CD4-positive, alpha-beta T cell treated with Interferon gamma for 1 hour (primary cell): ENCODE measurements around the gene HADHB.
"Not testable (repeated sequence)": the region's sequence is repeated elsewhere in the genome, so short reads cannot be mapped to it uniquely, and the experiment has no call there.

Source experiments
- DNase-seq: peaks from one replicate; pipeline ENCODE4 v3.0.0-alpha.2; 2020

The HADHB gene

DNA sequence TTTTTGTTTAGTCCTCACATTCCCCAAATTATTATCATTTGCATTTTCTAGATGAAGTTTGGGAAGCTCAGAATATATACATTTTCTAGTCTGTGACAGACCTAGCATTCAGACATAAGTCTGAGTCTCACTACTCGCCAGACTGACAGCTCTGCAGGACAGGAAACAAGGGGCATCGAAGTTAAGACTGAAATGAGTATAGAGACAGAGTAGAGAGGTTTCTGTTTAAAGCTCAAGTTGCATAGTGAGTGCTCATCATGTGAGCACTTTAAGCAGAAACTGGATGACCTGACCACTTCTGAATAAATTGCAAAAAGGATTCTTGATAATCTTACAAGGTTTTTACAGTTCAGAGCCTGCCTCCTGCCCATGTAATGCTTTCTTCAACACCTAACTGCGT lies 1.1 kb downstream of the HADHB start:
- no peak for DNase-seq

DNA sequence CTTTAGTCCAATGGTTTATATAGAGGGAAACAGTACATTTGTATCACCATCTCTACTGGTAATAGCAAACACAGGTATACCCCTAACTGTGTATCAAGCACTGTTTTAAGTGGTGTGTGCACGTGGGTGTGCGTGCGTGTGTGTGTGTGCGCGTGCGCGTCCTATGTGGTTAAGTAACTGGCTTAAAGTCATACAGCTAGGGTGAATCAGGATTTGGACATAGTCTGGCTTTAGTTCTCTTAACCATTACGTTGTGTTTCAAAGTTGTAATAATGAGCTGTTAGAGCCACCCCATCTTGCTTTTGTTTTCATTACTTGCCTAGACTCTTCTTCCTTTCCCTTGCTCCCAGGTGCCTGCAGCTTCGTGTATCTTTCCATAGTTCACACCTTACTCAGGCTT lies 2.1 kb downstream of the HADHB start:
- no peak for DNase-seq

DNA sequence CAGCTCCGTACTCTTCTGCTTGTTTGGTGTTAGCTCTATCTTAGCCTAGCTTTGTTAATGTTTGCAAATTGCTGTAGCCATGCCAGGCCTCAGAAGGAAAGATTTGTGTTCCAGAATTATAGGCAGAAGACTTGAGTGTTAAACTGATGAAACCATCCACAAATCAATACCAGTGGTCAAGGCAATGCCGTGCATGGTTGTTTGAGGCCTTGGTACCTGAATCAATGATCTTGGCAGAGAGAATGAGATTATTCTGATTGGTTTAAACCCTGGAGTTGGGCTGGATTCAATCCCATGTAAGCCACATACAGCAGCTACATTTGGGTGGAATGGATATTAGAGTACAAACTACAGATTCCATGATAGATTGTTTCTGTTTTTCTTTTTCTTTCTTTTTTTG lies 4.9 kb downstream of the HADHB start:
- DNase-seq = no peak

DNA sequence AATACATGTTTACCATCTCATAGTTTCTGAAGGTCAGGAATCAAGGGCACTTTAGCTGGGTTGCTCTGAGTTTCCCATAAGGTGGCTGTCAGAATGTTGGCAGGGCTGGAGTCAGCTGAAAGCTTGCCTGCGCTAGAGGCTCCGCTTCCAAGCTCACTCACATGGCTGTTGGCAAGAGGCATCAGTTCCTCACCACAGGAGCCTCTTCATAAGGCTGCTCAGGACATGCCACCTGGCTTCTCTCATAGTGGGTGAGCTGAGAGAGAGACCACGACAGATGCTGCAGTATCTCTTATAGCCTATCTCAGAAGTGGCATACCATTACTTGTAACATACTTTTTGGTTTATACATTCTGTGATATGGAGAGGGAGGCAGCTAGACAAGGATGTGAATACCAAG lies 7.2 kb downstream of the HADHB start:
- DNase-seq = no peak

DNA sequence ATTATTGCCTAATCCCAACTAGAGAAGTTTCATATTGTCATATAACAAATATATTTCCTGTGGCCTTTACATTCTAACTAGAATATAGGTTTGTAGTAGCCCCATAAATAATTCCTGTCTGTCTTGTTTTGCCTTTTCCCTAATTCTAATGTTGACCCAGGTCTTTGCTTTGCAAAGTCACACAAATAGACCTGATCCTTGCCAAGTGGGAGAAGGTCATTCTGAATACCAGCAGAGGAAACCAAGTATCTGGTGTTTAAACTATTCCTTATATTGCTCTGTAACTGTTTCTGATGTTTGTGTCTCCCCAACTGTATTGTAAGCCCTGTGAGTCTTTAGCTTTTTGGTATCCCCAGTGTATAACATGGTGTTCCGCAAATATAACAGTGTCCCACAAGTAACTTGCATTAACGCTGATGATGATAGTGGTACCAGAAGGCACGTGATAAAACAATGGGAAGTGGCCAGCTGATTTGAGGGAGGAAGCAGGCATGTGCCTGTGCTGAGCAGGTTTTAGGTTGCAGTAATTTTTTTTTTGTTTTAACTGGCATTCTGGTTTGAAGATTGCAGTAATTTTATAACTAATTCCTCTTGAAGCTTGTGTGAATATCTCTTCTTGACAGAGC lies 11.1 kb downstream of the HADHB start:
- DNase-seq = no peak

DNA sequence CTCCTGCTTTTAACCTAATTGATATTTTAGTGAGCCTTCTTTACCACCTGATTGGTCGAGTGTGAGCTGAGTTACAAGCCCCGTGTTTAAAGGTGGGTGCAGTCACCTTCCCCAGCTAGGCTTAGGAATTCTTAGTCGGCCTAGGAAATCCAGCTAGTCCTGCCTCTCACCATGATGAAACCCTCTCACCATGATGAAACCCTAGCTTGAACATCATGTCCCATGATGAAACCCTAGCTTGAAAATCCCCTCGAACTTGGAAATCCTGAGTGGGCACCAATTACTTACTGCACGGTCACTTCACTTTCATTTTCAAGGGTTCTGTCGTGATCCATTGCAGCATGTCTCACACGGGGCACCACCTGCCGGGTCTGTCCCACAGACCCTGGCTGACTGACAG lies 14.1 kb downstream of the HADHB start:
- not testable (repeated sequence) for DNase-seq

DNA sequence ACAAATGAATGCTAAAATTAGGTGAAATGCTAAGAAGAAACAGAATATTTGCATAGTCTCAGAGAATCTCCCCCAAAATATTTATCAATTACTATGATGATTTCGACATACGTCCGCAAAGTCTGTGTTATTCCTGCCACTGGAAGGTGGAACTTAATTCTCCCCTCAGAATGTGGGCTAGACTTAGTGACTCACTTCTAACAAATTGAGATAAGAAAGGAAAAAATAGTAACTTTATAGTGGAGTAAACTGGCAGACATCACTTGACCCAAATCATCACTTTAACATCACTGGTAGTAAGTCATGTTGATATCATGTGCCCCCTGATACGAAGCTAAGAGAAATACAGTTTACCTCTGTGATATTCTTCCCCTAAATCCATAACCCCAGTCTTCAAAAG lies 23.5 kb downstream of the HADHB start:
- DNase-seq = no peak

DNA sequence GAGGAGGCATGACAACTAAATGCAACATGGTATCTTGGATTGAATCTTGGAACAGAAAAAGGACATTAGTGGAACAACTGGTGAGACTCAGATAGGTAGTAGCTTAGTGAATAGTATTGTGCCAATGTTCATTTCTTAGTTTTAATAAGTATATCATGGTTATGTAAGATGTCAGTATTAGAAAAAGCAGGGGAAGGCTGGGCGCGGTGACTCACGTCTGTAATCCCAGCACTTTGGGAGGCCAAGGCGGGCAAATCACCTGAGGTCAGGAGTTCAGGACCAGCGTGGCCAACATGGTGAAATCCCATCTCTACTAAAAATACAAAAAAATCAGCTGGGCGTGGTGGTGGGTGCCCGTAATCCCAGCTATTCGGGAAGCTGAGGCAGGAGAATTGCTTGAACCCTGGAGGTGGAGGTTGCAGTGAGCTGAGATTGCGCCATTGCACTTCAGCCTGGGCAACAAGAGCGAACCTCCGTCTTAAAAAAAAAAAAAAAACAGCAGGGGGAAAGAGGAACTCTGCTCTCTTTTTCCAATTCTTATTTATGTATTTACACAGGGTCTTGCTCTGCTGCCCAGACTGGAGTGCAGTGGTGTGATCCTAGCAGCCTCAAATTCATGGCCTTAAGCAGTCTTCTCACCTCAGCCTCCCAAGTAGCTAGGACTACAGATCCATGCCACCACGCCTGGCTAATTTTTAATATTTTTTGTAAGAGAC lies 24.1 kb downstream of the HADHB start:
- DNase-seq = not testable (repeated sequence)

DNA sequence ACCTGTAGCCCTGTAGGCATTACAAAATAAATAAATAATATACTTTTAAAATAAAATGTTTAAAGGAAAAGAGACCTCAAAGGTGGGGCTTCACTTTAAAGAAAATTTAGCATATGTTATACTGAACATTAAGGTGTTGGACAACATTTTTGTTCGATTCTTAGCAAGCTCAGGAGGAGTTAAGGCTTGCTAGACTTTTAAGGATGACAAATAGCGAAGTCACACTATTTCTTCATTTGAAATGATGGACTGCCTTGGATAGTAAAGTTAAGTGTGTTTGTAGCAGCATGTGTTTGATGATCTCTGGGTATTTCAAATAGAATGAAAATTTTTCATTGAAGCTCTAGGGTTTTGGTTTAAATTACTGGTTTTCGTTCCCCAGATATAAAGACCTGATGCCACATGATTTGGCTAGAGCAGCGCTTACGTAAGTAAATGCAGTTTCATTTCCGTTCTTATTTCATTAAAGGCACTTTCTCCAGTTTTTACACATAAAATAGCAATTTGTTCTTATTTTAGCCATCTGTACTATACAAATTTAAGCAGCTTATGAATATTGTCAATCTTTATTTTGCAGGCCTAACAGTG lies 24.9 kb downstream of the HADHB start:
- DNase-seq = no peak

DNA sequence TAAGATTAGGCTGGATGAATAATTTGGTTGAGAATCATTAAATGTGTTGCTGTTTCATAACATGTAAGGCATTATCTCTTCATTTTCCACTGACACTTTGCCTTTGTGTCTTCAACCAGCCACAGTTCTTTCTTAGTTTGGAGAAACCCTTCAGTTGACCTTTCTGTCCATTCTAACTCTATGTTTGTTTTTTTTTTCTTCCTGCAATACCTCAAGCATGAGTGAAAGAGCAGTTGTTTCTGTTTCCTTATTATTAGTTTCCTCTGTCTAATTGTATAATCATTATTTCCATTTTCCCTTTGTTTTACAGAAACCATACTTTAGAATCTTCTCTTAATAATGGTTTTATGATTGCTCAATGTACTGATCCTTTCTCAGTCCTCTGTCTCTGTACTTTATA lies 25.6 kb downstream of the HADHB start:
- no peak for DNase-seq

DNA sequence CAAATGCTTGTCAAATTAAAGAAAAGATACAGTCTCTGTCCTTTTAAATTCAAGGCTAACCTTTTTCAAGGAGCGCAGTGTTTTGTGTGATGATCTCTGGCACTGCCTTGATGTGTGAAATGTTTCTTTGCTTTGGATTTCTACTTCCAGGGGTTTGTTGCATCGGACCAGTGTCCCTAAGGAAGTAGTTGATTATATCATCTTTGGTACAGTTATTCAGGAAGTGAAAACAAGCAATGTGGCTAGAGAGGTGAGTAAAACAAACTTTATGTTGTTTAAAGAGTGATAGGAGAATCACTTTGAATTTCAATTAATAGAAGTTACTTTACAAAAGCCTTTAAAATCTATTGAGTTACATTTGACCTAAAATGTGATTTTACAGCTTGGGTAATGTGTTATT lies 28.8 kb downstream of the HADHB start:
- no peak for DNase-seq

DNA sequence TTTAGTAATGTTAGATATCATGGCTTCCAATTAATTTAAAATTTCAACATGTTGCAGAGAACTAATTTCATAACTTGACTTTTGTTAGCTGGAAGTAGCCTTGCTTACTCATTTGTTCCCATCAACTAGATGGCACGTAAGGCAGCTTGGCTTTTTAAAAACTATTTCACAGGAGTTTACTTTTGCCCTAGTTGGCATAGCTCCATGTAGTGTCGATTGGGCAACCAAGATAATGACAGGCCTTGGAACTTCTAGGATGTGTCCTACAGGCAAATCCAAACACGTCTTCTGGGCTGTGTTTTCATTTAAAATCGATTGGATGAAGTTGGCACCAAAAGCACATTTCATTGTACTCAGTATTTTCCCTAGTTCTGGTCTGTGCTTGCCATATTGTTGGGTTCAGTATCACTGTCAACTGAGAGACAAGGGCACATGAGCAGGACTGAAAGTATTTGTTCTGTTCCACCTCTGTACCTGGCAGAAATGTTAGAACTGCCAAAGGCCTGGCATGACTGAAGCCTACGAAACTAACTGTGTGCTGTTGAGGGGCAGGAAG lies 29.4 kb downstream of the HADHB start:
- DNase-seq = peak; percentile 13

DNA sequence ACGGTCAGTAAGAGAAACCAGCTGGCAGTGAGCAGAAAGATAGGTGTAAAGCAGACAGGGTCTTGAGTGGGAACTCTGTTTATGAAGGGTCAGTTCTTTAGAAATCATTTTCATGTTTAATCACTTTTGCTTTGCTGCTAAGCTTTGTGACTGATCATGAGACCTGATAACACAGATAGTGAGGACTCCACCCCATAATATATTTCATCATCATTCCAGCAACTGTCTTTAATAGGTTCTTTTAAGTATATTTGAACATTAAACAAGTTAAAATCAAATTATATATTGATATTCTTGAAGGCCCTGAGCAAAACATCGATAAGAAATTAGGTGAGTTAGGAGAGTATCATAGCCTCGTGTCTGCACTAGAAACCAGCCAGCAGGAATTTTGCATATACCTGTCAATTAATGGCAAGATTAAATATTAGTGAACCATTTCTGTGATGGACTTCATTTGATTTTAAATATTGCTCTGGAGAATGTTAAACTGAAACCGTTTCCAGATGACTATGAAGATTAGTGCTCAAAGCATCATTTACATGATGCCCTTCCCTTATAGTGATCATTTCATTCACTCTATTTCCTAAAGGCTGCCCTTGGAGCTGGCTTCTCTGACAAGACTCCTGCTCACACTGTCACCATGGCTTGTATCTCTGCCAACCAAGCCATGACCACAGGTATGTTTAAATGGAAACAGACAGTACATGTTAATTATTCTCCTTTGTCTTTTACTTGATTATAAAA lies 31.9 kb downstream of the HADHB start:
- no peak for DNase-seq

DNA sequence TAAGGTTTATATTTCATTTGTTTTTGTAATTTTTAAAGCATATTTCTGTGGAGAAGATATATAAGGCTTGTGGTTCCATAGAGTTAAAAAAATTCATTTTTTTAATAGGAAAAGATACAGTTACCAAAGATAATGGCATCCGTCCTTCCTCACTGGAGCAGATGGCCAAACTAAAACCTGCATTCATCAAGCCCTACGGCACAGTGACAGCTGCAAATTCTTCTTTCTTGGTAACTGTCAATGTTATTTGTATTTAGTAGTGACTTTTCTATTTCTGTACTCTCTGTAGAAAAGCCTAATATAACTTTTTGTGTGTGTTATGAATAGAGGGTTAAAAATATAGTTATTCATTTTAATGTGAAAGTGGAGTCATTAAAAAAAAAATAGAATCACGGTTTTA lies 35.1 kb downstream of the HADHB start:
- no peak for DNase-seq

DNA sequence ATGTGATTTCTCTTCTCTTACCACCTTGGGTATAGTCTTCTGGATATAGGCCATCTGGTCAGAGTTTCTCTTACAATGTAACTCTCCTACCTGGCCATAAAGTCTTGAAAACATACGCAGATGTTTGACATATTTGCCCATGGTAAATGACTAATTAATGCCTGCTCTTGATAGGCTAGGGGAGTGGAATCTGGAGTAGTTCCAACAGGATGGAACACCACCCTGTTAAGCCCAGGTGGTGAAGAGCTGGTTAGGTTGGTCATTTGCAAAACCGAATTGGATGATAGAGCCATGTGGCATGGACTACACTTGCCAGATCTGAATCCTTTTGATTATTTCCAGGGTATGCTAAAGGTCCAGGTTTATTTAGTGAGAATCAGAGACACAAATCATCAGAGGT lies 36.5 kb downstream of the HADHB start:
- no peak for DNase-seq

DNA sequence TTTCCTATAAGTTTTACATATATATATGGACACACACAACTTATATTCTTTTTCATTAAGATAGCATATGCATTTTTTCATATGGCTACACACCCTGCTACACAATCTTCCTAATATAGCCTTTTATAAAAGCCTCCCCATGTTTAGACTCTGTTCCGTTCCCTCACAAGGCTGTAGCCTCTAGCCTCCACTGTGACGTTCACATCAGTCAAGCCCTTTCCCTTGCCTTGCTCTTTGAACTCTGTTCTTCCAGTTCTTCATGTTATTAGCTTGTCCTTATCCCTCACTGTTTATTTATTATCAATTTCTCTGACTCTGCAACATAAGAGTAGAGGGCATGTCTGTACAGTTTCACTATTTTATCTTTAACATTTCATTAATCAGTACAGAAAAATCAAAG lies 38.9 kb downstream of the HADHB start:
- no peak for DNase-seq

DNA sequence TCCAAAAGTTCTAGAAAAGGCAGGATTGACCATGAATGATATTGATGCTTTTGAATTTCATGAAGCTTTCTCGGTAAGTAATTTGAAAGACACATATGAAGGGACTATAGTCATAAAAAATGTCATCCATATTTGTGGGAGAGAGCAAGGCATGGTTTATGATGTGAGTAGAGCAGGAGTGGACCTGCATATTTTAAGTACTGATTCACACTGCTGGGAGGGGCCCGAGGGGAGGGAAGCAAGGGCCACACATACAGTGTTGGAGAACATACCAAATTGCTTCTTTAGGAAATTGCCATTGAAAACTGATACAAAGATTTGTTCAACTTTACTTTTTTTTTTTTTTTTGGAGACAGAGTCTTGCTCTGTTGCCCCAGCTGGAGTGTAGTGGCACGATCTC lies 39.4 kb downstream of the HADHB start:
- no peak for DNase-seq

DNA sequence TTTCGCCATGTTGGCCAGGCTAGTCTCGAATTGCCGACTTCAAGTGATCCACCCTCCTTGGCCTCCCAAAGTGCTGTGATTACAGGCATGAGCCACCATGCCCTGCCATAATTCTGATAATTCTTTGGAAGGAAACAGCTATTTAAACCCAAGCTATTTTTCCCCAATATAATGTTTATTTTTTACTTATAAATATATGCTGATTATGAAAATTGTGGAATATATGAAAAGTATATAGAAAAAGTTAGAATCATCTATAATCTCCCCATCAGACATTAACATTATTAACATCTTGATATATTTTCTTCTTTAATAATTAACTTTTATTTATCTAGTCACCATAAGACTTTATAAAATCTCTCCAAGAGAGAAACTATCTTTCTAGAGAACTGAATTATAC lies 41.2 kb downstream of the HADHB start:
- DNase-seq = no peak

DNA sequence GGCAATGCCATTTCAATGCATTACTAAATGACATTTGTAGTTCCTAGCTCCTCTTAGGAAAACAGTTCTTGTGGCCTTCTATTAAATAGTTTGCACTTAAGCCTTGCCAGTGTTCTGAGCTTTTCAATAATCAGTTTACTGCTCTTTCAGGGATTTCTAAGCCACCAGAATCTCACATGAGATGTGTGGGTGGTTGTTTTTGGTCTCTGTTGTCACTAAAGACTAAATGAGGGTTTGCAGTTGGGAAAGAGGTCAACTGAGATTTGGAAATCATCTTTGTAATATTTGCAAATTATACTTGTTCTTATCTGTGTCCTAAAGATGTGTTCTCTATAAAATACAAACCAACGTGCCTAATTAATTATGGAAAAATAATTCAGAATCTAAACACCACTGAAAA lies 45.3 kb downstream of the HADHB start:
- DNase-seq = no peak

DNA sequence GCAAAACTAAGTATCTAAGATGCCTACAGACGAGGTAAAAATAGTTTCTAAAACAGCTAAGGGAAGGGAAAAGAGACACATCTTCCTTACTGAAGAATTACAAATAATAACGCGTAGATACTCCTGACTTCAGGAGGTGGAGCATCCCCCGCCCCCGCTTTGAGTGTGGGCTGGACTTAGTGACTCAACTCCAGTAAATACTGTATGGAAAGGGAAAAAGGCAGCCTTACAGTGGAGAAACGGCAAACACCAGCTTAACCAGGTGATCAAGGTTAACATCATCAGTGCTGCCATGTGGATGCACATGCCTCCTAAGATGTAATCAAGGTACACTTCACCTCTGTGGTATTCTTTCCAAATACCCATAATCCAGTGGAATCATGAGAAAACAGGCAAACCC lies 47.9 kb downstream of the HADHB start:
- no peak for DNase-seq

DNA sequence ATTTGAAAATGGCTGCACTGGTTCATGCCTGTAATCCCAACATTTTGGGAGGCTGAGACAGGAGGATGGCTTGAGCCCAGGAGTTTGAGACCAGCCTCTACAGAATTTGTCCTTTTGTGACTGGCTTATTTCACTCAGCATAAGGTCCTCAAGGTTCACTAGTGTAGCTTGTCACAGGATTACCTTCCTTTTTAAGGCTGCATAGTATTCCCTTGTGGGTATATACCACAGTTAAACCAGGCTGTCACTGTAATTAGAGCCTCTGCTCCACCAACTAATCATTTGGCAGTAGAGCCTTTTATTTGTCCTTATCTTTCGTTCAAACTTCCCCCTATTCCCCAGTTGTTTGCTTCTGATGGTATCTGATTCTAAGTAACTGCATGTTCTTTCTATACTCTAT lies 50.8 kb downstream of the HADHB start:
- DNase-seq = no peak

DNA sequence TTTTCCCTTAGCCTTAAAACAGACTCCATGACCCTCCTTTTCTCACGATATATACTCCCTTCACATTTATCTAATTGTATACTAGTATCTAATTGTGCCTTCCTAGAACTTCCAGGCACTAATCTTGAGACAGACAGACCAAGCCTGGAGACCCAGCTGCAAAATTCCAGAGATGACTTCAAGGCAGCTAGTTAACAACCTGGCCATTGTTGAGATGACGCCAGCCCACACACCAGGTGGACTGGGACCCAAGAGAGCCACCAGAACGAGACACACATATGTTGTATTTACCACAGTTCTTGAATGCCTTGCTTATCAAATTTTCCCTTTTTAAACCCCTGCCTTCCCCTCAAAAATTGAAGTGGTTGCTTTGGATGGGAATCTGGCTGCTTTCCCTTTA lies 52.3 kb downstream of the HADHB start:
- no peak for DNase-seq

DNA sequence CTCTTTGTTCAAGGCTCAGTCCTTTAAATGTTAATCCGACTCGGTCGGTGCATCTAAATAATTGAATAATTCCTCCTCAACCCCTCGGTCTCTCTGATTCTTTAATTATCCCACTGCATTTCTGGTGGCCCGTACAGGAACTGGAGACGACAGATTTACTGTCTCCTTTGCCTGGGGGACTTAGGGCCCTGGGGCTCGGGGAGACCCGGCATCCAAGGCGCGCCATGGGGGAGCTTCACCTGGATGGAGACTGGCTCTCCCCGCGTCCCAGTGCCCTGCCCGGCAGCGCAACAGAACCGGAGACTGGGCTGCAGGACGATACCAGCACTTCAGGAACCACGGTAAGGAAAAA lies 53.5 kb downstream of the HADHB start:
- DNase-seq = no peak
